Esophagus (tissue), 2 donors: ENCODE data around the gene PIP5K1C. TPM values are rescaled to one million over a fixed set of nuclear protein-coding genes. Genes with fewer than 3 reads are reported as not detected.
A peak's percentile ranks its signal among the peaks of the same experiment; 100 is the strongest.

Experiments used
- H3K27ac ChIP-seq, 2 donors: one replicate each; pipeline ENCODE4 v1.5.1; 2013; ENCODE audit warnings: low read depth in 2 of 2, mild to moderate bottlenecking in 2 of 2, inconsistent platforms in 1 of 2, low read length in 1 of 2, moderate library complexity in 1 of 2
- H3K27me3 ChIP-seq, 2 donors: one replicate each; pipeline ENCODE4 v1.6.1; 2013; ENCODE audit warnings: low read length in 2 of 2, control low read depth in 1 of 2, mild to moderate bottlenecking in 1 of 2; ENCODE audit not compliant: insufficient read depth in 2 of 2, control insufficient read depth in 1 of 2
- H3K36me3 ChIP-seq, 2 donors: one replicate each; pipeline ENCODE4 v1.6.1; 2013; ENCODE audit warnings: low read length in 1 of 2; ENCODE audit not compliant: control insufficient read depth in 2 of 2, insufficient read depth in 2 of 2
- H3K4me1 ChIP-seq, 2 donors: one replicate each; pipeline ENCODE4 v1.6.1; 2013; ENCODE audit warnings: low read length in 1 of 2; ENCODE audit not compliant: control insufficient read depth in 2 of 2, insufficient read depth in 2 of 2
- H3K4me3 ChIP-seq, 2 donors: one replicate each; pipeline ENCODE4 v1.5.1; 2013; ENCODE audit warnings: low read length in 2 of 2, mild to moderate bottlenecking in 2 of 2, low read depth in 1 of 2, moderate library complexity in 1 of 2
- H3K9me3 ChIP-seq, 2 donors: one replicate each; pipeline ENCODE4 v1.6.1; 2013; ENCODE audit warnings: mild to moderate bottlenecking in 2 of 2, low read depth in 1 of 2, low read length in 1 of 2, moderate library complexity in 1 of 2; ENCODE audit not compliant: control insufficient read depth in 2 of 2, insufficient read depth in 1 of 2
- WGBS, 2 donors: extraction: QIAGEN DNeasy Blood & Tissue Kit; methylation state at CpG; one replicate each; pipeline ENCODE4 v1.1.7; 2013; 5-methylcytosine and 5-hydroxymethylcytosine counted together
- polyA plus RNA-seq, 2 donors: library from polyadenylated mRNA; stranded (reverse); fragments of 200-250 nt; gene quantifications; one replicate each; pipeline ENCODE4 v1.2.3, GENCODE V29; 2013
- donor health status: healthy with polysubstance abuse.
- donor health status: Bipolar disorder and iron deficiency.

PIP5K1C gene
- polyA plus RNA-seq, 2 donors: 10.4 to 18.1 TPM

DNA sequence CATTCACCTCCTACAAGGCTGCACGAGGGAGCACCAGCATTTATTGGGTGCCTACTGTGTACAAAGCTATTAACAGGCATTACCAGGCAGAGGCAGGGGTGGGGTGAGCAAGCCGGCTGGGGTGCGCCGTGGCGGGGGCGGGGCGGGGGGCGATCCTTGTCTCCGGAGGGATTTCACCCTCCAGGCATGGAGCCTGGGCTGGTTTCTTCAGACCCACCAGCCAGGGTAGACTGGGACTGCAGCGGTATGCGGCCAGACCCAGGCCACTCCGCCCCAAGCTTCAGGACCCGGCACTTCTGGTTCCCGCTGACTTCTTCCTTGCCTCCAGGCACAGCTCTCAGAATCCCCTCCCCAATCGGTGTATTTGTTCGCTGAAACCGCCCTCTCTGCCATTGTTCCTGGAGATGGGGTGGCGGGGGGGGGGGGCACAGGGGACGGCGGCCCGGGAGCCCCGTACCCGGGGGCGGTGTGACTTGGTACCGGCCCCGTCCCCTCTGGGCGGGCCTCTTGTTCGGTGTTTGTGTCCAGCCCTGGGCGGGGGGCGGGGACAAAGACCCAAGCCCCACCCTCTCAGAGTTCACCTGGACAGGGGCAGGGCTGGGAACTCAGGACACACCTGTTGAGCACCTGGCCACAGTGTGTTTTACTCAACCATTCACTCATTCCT is 22.3 kb upstream of the PIP5K1C start:
- Histone ChIP-seq H3K4me1 (peaks cover 2% of the 10 kb centered on the region in 2 donors), H3K27me3 (peaks cover 0 to 4% of the 10 kb centered on the region in 2 donors), H3K27ac (peak overlapping the region; percentile 30 to 69), H3K9me3 (no peaks in the 10 kb centered on the region), H3K4me3 (peak overlapping the region; percentile 51 to 57), H3K36me3 (no peaks in the 10 kb centered on the region)
- WGBS, 2 donors: 4 to 5% methylated on average over 26 to 30 of the region's 30 CpGs

DNA sequence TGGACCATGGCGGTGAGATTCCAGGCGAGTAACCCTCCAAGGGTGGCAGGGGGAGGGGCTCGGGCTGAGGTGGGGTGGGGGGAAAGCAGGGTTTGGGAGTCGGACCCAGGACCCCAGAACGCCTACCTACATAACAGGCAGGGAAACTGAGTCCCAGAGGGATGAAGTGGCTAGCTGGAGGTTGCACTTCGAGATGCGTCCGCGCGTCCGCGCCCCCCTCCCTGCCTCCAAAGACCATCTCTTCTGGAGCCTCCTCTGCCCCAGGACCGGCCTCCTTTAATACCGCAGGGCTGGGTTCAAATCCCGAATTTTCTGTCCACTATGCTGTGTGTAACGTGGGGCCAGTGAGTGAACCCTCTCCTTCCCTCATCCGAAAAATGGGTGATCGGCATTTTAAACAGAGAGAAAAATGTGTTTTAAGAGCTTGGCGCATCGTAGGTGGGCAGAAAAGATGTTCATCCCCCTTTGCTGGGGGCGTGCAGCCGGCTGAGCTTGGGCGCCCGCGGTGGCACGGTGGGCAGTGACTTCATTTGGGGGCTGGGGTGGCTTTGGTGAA is 21.7 kb upstream of the PIP5K1C start:
- Histone ChIP-seq H3K36me3 (no peaks in the 10 kb centered on the region), H3K4me3 (peak overlapping the region; percentile 51 to 57), H3K4me1 (peaks cover 2% of the 10 kb centered on the region in 2 donors), H3K27me3 (peaks cover 0 to 4% of the 10 kb centered on the region in 2 donors), H3K9me3 (no peaks in the 10 kb centered on the region), H3K27ac (peak overlapping the region; percentile 30 to 69)
- 3 to 4% methylated on average over 26 of the region's 26 CpGs for WGBS, 2 donors

DNA sequence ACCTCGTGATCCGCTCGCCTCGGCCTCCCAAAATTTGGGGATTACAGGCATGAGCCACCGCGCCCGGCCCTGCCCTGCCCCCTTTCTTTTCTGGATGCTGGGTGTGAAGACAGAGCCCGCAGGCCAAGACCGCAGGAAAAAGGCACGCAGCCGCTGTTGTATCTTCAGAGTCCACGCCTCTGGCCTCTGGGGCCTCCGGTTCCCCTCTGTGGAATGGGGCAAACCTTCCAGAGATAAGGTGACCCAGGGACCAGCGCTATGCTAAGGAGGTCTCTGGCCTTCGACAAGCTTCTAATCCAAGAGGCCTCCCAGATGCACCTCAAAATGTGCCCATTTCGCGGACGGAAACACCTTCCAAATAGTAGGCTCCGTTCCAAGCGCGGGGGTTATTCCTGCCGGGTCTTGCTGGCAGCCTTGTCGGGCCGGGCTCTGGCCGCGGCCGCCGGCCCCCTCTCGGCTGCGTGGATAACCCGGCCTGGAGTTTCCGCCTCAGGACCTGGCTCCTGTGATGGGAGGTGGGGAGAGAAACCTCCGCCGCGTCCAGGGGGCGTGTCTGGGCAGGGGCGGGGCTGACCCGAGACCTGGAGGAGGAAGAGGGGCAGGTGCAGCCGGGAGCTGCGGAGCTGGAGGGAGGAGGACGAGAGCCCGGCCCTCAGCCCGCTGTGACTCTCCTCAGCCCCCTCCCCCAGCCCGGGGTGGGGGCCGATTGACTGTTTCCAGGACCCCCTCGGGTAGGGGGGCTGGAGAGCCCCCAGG is 21.0 kb upstream of the PIP5K1C start:
- Histone ChIP-seq H3K4me3 (peak overlapping the region; percentile 51 to 57), H3K4me1 (peaks cover 2% of the 10 kb centered on the region in 2 donors), H3K27ac (peak overlapping the region; percentile 69 to 76), H3K36me3 (peaks cover 0 to 1% of the 10 kb centered on the region in 2 donors), H3K9me3 (no peaks in the 10 kb centered on the region), H3K27me3 (peaks cover 0 to 4% of the 10 kb centered on the region in 2 donors)
- WGBS, 2 donors: 14 to 15% methylated on average over 45 to 46 of the region's 46 CpGs

DNA sequence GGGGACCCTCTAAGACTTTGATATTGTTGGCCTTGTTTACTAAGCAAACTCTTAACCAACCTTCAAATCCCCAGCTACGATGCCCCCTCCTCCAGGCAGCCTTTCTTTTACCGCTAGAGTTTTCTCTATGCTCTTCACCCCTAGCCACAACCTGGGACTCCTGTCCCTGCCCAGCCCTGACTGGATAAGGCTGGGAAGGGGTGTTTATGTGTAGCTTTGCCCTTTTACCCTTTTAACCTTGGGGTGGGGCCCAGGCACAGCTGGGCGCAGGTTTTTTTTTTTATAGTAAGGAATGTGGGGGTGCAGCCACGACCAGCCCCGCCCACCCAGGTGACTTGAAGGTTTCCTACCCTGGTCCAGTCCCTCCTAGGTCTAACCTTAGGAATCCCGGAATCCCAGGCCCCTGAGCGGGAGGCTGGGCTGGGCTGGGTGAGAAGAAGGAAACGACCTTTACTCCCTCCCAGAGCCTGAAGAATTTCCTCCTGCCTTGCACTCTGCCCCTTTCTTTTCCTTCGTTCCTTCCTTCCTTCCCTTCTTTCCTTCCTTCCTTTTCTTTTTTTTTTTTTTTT is 20.2 kb upstream of the PIP5K1C start:
- H3K36me3 ChIP-seq: peaks cover 0 to 3% of the 10 kb centered on the region in 2 donors
- H3K27me3 ChIP-seq: peaks cover 0 to 4% of the 10 kb centered on the region in 2 donors
- H3K4me1 ChIP-seq: peaks cover 2% of the 10 kb centered on the region in 2 donors
- no peaks in the 10 kb centered on the region for H3K9me3 ChIP-seq
- 11 to 14% methylated on average over 9 of the region's 9 CpGs for WGBS, 2 donors
- peak overlapping the region in 1 of 2 donors; percentile 63 for H3K27ac ChIP-seq
- no peak overlapping the region for H3K4me3 ChIP-seq

DNA sequence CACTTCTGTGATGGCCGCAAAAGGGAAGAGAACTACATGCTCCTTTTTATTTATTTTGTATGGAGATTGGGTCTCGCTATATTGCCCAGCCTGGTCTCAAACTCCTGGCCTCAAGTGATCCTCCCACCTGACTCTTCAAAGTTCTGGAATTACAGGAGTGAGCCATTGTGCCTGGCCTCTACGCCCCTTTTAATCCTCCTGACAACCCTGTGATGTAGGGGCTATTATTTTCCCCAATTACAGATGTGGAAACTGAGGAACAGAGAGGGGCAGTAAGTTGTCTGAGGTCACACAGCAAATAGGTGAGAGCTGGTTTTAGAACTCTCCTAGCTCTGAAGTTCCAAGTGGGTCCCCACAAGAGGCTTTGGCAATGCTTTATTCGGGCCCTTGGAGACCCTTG is 19.6 kb upstream of the PIP5K1C start:
- H3K4me3 ChIP-seq: no peak overlapping the region
- peak overlapping the region in 1 of 2 donors; percentile 46 for H3K27ac ChIP-seq
- peaks cover 2% of the 10 kb centered on the region in 2 donors for H3K4me1 ChIP-seq
- H3K36me3 ChIP-seq: peaks cover 0 to 3% of the 10 kb centered on the region in 2 donors
- H3K9me3 ChIP-seq: no peaks in the 10 kb centered on the region
- H3K27me3 ChIP-seq: peaks cover 0 to 4% of the 10 kb centered on the region in 2 donors
- WGBS, 2 donors: 81 to 91% methylated on average over 4 of the region's 4 CpGs

DNA sequence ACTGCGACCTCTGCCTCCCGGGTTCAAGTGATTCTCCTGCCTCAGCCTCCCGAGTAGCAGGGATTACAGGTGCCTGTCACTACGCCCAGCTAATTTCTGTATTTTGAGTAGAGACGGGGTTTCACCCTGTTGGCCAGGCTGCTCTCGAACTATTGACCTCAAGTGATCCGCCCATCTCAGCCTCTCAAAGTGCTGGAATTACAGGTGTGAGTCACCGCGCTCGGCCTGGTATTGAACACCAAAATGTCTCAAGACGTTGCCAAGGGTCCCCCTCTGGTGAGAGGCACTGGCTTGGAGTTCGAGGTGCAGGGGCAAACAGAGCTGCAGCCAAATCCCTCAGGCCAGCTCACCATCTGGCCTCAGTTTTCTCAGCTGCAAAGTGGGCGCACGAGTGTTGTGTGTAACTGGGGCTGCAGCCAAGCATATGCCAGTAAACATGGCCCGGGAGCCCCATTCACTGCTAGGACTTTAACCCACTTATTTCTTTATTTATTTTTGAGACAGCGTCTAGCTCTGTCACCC is 15.9 kb upstream of the PIP5K1C start:
- H3K27ac ChIP-seq: peak overlapping the region in 1 of 2 donors; percentile 66
- no peak overlapping the region for H3K4me3 ChIP-seq
- H3K36me3 ChIP-seq: peaks cover 0 to 5% of the 10 kb centered on the region in 2 donors
- 62 to 69% methylated on average over 16 of the region's 16 CpGs for WGBS, 2 donors
- H3K4me1 ChIP-seq: peaks cover 0 to 4% of the 10 kb centered on the region in 2 donors
- no peaks in the 10 kb centered on the region for H3K9me3 ChIP-seq
- H3K27me3 ChIP-seq: no peaks in the 10 kb centered on the region

DNA sequence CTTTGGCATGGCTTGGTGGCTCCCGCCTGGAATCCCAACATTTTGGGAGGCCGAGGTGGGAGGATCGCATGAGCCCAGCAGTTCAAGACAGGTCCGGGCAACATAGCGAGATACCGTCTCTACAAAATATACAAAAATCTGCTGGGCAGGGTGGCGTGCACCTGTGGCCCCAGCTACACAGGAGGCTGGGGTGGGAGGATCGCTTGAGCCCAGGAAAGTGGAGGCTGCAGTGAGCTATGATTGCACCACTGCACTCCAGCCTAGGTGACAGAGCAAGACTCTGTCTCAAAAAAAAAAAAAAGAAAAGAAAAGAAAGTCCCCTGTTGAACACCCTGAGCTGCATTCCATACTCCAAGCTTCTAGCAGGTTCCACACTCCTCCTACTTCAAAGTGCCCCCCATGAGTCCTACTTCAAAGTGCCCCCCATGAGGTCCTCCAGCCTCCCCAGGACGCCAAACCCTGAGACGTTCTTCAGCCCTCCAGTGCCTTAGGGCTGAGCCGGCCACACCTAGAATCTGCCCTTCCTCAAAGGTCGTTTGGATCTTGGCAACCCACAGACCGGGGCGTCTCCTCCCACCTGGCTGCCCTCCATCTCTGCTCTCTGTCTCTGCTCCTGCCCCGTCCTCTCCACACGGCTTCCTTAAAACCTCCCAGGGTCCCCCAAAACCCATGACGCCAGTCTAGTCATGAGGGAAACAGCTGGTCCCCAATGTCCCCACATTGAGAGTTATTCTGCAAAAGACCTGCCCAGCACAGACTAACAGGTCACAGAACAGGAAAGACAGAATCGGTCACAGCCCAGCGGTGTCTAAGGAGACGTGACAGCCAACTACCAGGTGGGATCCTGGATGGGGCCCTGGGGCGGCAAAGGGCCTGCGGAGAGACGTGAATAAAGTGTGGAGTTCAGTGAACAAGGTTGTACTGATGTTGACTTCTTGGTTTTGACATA is 12.7 kb upstream of the PIP5K1C start:
- Histone ChIP-seq H3K9me3 (peaks cover 0 to 2% of the 10 kb centered on the region in 2 donors), H3K27me3 (no peaks in the 10 kb centered on the region), H3K4me1 (peaks cover 0 to 8% of the 10 kb centered on the region in 2 donors), H3K27ac (peak overlapping the region; percentile 86 to 87), H3K4me3 (peak overlapping the region in 1 of 2 donors; percentile 2), H3K36me3 (peaks cover 0 to 5% of the 10 kb centered on the region in 2 donors)
- 32 to 33% methylated on average over 23 of the region's 23 CpGs for WGBS, 2 donors

DNA sequence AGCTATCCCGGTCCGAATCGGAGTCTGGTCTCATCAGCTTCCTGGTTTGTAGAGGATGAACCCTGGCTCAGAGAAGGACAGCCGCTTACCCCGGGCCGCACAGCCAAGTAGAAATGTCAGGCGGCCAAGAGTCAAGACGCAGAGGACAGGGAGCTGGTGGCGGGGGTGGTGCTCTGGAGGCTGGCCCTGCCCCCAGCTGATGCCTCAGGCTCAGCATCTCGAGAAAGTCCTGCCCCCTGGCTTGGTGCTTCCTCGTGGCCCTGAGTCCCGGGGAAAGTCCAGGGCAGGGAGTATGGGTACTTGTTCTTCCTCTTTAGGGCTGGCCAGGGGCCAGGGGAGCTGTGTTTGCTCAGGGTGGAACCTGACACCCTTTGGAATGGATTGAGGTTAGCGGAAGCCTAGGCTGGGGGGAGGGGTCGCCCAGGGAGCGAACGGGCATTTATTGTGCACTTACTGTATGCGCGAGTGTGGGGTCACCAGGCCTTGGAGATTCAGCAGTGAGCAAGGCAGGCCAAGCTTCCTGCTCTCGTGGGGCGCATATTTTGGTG is 10.1 kb upstream of the PIP5K1C start:
- H3K27me3 ChIP-seq: no peaks in the 10 kb centered on the region
- H3K4me1 ChIP-seq: peaks cover 0 to 10% of the 10 kb centered on the region in 2 donors
- peaks cover 0 to 3% of the 10 kb centered on the region in 2 donors for H3K9me3 ChIP-seq
- peak overlapping the region in 1 of 2 donors; percentile 7 for H3K27ac ChIP-seq
- H3K4me3 ChIP-seq: no peak overlapping the region
- 26 to 30% methylated on average over 20 of the region's 20 CpGs for WGBS, 2 donors
- peaks cover 0 to 2% of the 10 kb centered on the region in 2 donors for H3K36me3 ChIP-seq
